HG02759 (cell line): Measurements from ENCODE around the gene NTRK3.

Source experiments
- ATAC-seq: cut with Tn5 transposase; IDR thresholded peaks from one replicate; pipeline ENCODE4 v1.9.1; 2021; ENCODE audit warnings: mild to moderate bottlenecking, moderate library complexity; ENCODE audit not compliant: unreplicated experiment

NTRK3 gene

GRCh38 chr15:88006146-88006545, 250.4 kb downstream of the NTRK3 start:
- ATAC-seq: no peak

DNA sequence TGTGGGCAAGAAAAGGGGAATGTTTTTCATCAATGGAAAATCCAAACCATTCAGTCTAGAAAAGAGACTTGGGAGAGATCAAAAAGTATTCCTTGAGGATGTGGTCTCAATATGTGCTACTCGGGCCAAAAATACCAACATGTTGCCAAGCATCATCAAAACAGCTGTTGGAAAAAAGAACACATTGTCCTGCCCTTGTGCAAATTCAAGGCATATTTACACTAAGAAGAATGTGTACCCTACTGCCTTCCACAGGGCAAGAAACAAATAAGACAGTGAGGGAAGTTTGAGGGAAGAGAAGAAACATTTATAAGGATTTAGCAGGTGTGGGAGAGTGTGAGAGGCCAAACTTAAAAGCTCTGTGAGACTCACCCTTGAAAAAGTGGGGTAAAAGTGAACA, 252.1 kb downstream of the NTRK3 start:
- no peak for ATAC-seq

GRCh38 chr15:88003541-88004327, 252.8 kb downstream of the NTRK3 start:
- no peak for ATAC-seq

DNA sequence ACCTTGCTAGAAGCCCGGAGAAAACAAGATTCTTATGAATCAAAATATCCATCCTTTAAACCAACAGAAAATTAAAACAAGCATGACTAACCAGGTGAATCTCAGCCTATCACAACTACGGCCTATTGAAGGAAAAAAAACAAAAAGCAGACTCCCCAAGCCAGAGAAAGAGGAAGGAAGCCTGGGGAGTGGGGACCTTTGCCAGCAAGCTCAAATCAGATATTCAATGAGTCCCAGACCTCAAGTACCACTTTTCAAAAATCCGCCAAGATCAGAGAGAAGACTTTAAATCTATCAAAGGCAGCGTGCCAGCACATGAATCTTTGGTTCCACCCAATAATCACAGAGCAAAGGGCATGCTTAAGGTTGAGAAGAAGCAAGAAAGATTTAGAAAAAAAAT, 253.8 kb downstream of the NTRK3 start:
- no peak for ATAC-seq

DNA sequence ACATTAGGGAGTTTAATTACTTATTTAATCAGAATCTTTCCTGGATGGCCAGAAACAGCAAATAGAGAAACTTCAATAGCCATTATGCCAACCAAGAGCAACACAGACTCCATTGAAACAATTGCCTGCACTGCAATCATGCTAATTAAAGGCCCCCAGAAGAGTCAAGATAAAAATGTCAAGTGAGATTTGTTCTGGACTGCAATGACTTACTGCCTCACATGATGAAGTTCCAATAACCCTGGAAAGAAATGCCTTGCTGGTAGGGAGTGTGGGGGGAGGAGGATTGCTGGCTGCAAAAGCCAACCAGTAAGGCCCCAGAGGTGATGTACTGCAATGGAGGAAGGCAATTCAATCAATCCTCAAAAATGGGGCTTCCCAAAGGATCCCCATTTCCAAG, 257.9 kb downstream of the NTRK3 start:
- no peak for ATAC-seq

DNA sequence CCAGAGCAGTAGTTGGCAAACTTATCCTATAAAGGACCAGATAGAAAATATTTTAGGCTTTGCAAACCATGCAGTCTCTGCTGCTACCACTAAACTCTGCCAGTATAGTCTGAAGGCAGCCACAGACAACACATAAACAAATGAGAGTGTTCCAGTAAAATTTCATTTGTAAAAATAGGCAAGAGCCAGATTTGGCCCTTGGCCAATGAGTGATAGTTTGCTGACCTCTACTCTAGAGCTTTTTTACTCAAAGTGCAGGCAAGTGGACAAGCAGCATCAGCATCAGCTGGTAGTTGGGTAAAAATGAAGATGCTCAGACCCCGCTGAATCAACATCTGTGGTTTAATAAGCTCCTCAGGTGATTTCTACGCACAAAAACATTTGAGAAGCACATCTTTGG, 269.8 kb downstream of the NTRK3 start:
- no peak for ATAC-seq

GRCh38 chr15:87985451-87985850, 271.1 kb downstream of the NTRK3 start:
- no peak for ATAC-seq

DNA sequence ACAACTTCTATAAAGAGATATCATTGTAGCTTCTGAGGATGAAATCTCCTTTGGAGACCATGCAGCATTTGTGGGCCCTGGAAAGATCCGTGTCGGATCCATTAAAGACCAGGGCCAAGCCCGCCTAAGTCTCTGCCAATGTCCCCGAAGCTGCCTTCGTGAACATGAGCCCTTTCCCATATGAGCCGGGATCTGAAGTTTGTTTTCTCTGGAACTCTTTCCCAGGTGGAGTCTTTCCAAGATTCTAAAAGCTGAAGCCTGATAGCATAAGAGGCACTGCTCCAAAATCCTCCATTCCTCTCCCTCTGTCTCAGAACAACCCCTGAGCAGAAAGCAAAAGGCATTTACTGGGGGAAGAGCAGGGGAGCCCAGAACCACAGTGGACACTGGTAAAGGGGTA, 274.6 kb downstream of the NTRK3 start:
- no peak for ATAC-seq

DNA sequence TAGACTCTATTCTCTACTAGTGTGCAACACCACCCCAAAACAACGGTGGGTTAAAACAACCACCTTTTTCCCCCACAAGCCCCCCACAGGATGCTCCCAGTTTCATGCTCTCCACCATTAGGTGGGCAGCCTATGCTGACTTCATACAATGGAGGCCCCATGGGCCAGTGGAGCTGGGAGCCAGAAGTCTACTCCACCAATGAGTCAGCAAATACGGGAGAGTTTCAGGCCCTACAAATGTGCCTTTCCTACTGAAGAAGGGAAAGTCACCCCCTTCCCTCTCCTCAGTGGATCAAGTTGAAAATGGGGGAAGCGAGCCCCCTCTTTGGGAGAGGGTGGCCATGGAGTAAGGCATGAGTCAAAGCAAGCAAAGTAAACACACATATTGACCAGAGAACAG, 278.6 kb downstream of the NTRK3 start:
- ATAC-seq: no peak

DNA sequence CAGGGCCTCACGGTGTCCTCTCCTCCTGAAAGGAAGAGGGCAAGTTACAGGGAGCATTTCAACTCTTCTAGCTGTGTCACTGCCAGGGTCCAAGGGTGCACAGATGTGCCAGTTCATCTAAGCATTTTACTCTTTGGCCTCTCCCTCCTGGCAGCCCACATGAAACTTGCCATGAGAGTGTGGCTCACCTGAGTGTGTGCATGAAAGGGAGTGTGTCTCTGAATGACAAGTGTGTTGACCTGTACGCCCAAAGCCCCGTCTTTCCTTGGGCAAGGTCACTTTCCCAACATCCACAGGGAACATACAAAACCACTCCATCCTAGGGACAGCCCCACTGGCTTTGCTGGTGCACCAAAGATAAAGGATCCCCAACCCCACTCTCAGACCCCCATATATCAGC, 280.0 kb downstream of the NTRK3 start:
- ATAC-seq: no peak

GRCh38 chr15:87973501-87974215, 282.9 kb downstream of the NTRK3 start:
- ATAC-seq: no peak

GRCh38 chr15:87971076-87971475, 285.5 kb downstream of the NTRK3 start:
- no peak for ATAC-seq

GRCh38 chr15:87967951-87968350, 288.6 kb downstream of the NTRK3 start:
- ATAC-seq: no peak

DNA sequence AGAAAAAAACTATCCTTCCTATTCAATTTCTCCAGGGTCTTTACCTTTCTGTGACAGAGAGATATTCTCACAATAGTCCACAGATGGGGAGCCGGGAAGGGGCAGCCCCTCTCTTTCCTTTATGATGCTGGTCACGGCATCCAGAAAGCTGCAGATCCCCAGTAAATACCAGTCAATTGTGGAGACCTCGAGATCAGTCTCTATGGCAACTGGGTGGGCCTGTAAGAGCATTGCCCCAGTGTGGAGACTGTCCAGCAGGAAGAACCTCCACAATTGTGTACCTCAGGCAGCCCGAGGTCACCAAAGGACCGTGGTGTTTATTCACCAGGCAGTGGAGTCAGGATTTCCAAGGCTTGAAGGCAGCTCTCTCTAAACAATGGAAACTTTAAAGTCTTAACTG, 291.2 kb downstream of the NTRK3 start:
- ATAC-seq: no peak

DNA sequence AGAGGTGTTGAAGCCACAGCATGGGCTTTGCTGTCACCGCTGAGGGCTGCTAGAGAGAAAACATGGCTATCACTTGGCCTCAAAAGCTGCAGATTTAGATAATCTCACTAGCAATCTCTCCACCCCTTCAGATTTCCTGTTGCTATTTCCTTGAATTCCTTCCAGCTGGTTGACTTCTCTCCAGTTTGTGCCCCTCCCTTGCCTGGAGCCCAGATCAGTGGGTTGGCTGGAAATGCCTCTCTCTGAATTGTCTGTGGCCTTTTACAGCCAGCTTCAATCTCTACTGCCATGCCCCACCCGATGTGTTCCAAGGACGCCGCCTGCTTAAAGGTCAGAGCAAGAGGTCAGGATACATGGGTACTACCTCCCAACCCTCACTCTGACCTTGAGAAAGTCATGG, 294.1 kb downstream of the NTRK3 start:
- ATAC-seq: no peak

GRCh38 chr15:87961851-87962420, 294.6 kb downstream of the NTRK3 start:
- ATAC-seq: no peak

DNA sequence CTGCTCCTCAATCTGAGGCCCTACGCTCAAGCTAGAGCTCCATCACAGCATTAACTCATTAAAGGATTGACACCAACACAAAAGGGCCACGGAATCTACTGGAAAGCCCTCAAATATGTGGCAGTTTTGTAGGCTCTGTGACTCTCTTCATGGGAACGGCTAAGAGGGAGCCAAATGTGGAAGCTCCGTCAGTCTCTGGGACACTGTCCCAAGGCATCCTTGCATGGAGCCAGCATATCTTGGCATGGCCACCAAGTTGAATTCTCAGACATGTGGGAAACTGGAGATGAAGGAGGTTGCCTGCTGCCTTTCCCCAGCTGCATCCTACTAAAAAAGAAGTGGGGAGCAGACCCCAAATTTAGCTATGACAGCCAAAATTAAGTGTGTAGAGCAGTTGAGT, 296.9 kb downstream of the NTRK3 start:
- no peak for ATAC-seq

- ATAC-seq: no peak
Observed at GRCh38 chr15:87959080-87959479, 297.5 kb downstream of the NTRK3 start.

DNA sequence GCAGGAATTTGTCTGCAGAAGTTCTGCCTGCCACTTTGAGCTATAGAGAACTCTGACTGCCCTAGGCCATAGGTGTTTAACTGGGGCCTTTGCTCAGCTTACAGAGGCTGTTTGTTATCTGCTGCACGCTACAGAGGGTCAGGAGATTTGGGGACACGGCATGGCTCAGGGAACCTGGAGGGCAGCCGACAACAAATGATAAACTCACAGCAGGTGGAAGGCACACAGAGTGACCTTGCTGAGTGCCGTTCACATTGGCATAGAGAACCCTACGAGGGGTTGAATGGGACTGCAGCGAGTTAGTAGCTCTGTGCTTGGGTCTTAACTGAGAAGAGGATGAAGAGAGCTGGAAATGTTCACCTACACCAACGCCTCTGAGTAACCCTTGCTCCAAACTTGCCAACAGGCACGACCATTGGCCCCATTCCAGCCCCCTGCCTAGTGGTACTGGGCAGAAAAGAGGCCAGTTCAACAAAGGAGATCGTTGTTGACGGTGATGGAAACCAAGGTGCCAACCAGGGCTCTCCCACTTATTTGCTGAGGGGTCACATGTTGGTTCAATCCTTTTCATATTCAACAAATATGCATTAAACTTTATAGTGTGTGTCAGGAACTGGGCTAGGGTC, 301.1 kb downstream of the NTRK3 start:
- no peak for ATAC-seq

DNA sequence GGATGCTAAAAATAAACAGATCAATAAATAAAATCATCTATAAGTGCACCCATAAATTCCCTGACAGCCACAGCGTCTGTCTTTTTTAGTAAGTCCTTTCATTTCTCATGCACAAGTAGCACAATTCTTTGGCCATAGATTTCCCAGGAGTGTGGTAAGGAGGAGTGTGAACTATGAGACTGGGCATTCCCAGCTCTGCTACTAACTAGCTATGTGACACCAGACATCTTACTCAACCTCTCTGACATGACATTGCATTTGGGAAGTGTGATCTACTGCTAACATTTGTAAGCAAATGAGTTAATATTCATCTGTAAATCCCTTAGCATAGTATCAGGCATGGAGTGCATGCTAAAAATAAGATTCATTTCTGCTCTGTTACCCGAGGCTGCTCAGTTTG, 301.7 kb downstream of the NTRK3 start:
- ATAC-seq: no peak

DNA sequence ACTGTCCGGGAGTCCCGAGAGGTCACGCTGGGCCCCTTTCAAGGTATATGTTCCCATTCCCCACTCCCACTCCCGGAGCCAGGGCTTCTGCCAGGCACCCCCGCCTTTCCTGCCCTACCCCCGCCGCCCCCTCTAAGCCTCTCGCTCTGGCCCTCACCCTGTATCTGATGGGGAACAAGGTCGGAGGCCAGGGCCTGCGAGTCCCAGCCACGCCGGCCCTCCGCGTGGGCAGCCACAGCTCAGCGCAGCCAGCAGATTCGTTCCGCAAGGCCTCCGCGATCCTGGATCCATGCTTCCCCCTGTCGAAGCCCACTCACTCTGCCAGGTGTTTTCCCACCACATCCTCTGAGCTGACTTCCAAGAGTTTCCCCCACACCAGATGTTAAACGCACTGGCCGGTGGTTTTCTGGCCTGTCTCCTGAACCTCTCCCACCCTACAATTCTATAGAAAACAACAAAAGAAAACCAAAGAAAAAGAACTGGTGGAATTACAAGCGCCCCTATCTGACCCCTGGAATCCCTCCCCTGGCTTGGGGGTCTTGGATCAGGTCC, 303.7 kb downstream of the NTRK3 start:
- ATAC-seq: no peak
